Heart left ventricle (tissue), 13 donors: ENCODE data around the gene USP51.

ENCODE experiments used
- POLR2A ChIP-seq, 2 donors: fragments of 450-650 bp; IDR thresholded peaks; one replicate each; pipeline ENCODE4 v1.6.1; 2017; ENCODE audit warnings: antibody characterized with exemption in 2 of 2, mild to moderate bottlenecking in 2 of 2, moderate library complexity in 2 of 2
- TF ChIP-seq, protein P1 (sequence below), 12 donors: fragments of 200-600 bp; sonication (generic) in 4 of 12; IDR thresholded peaks; one replicate each; pipeline versions ENCODE4 v1.5.0 to v1.8.0; 2018 to 2022; ENCODE audit warnings: antibody characterized with exemption in 12 of 12, mild to moderate bottlenecking in 5 of 12
- donor health status: ischemic (EF 13 %, LVEDD 7.1; RV severe dilation, severe dysfunction).
- donor health status: DM: no; HTN: yes; CAD: no.
- donor health status: DM: no; HTN: no; CAD: no.
- donor health status: ischemic (EF 25% LVEDD 6.9; RV normal size, moderate dysfunction).
- donor health status: ischemic (EF 25% LVEDD 5.7; RV mildly dilated, moderate dysfunction).
- donor health status: ischemic (EF 35%, LVEDD 5.7; RV mildly dilated, moderate dysfunction).
- donor health status: nonischemic (EF 11% LVEDD 7.7; RV severe dilation, severe dysfunction).
- donor health status: DM: yes; HTN: yes; CAD: no.
- donor health status: PGD.
- donor health status: ischemic (EF 29% LVEDD 5.4; RV normal size, mild dysfunction).
- donor health status: nonischemic (EF 23%, LVEDD 6.1; RV moderate dilation, normal function).

DNA sequence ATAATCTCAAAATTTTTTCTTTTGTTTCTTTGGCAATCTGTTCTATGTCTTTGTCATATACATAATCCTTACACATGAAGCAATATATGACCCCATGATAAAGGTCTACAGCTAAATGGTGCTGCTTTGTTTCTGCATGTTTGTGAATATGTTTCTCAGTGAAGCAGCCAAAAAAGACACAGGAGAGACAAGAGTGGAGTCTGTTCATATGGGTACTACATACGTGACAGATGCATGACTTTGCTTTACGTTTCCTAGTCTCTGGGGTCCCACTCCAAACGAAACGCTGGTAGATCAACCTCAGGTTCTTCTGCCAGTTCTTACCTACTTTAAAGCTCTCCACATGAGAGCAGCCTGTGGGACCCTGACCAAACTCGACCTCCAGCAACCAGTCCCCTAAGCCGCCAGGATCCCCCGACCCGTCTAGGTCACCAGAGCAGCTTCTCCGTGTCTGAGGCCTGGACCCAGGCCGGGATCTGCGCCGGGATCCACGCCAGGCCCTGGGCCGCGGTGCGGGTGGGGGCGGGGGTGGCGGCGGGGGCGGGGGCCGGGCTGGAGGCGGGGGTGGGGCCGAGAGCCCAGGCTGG, 1.5 kb downstream of the USP51 start:
- TF ChIP-seq POLR2A (IDR thresholded peaks at IDR 0.05): no peak
- TF ChIP-seq, protein P1, sequence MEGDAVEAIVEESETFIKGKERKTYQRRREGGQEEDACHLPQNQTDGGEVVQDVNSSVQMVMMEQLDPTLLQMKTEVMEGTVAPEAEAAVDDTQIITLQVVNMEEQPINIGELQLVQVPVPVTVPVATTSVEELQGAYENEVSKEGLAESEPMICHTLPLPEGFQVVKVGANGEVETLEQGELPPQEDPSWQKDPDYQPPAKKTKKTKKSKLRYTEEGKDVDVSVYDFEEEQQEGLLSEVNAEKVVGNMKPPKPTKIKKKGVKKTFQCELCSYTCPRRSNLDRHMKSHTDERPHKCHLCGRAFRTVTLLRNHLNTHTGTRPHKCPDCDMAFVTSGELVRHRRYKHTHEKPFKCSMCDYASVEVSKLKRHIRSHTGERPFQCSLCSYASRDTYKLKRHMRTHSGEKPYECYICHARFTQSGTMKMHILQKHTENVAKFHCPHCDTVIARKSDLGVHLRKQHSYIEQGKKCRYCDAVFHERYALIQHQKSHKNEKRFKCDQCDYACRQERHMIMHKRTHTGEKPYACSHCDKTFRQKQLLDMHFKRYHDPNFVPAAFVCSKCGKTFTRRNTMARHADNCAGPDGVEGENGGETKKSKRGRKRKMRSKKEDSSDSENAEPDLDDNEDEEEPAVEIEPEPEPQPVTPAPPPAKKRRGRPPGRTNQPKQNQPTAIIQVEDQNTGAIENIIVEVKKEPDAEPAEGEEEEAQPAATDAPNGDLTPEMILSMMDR (IDR thresholded peaks at IDR 0.05): no peak
